Myometrial cell (primary cell): ENCODE measurements around the gene ZNF630. TPM values are rescaled to one million over a fixed set of nuclear protein-coding genes. Genes with fewer than 3 reads are reported as not detected.

Source experiments
- total RNA-seq: library from RNA; depleted of rRNA; stranded (reverse); fragments of >200 nt; gene quantifications from 2 replicates; pipeline ENCODE4 v1.2.3, GENCODE V29; 2015

ZNF630 gene
- total RNA-seq, result 1.4 and 4.8 TPM in 2 replicates

DNA sequence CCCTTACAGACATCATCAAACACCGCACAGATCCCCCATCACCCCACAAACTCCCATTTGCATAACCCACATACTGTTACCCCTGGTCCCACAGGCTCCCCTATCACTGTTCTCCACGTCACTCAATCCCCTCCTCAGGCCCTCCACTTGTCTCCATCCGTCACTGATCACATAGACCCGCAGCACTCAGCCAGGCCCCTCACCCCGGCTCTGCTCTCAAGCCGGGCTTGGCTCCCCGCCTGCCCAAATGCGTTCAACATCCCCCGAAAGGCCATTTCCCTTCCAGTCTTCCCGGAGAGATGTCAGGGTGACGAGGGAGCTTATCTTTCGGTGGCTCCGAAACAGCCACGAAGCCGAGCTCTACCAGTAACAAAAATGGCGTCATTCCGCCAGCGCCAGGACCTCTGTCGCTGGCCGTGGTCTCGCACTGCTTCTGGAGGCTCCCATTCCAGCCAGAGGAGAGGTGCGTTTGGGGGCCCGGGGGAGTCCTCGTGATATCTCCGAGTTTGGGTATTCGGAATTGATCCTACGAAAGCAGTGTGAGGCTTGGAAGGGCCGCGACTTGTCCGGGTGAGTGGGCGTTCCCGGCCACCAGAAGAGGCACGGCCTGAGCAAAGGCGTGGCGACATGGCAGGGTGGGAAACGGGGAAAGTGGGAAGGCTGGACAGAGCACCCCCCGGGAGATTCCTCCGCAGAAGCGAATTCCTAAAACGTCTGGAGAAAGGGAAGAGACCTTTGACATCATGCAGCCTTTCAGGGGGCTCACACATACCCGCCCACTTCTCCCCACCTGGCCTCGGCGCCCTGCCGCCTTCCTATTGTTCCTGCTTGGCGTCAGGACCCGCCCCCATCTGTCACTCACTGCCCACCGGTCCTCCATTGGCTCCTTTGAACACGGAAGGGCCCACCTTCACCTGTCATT lies at the start of gene ZNF630:
Gene ZNF630 (minus strand): TSS at position 577 of the 922 bp plus-strand sequence. CDS start 4,754 bp downstream, outside the sequence.

Other genes with a start within 250 kb of the ZNF630 start
- gene ZNF81, start 234.7 kb downstream of the ZNF630 start, total RNA-seq, result 1.2 and 2.5 TPM in 2 replicates
- gene ZNF182, start 67.7 kb downstream of the ZNF630 start, total RNA-seq, result 1.1 and 1.2 TPM in 2 replicates
- not detected in 2 replicates for gene SPACA5, start 64.7 kb downstream of the ZNF630 start, total RNA-seq
- gene SPACA5B, start 59.0 kb upstream of the ZNF630 start, total RNA-seq, result not detected in 2 replicates
- gene SSX5, start 125.2 kb upstream of the ZNF630 start, total RNA-seq, result not detected in 2 replicates
- not detected in 2 replicates for gene SSX1, start 183.8 kb upstream of the ZNF630 start, total RNA-seq